Measurements from ENCODE around the gene RPL22. TPM values are rescaled to one million over a fixed set of nuclear protein-coding genes. Genes with fewer than 3 reads are reported as not detected.

The RPL22 gene
- total RNA-seq, 1 donor, result 93.0 TPM

DNA sequence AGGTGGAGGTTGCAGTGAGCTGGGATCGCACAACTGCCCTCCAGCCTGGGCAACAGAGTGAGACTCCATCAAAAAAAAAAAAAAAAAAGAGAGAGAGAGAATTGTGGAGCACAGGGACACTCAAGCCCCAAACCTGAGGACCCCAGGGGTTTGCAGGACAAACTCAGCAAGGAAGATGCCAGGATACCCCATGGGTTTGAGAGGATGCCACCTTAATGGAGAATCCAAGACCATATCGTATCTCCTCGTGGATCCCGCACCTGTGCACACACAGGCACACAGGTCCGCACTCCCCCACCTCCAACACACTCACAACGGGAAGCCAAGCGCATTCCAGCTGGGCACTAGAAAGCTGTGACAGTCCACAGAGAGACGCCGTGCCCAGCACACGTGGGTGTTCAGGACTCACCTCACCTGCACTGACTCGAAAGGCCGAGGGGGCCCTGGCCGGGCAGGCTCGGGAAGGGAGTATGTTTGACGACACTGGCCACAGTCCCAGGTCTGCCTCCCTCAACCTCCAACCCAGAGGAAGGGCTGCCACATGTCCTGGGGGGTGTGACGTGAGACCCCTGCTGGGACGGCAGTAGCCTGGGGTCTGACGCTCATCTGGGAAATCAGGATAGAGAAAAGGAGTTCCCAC lies 30.3 kb downstream of the RPL22 start:
- Histone ChIP-seq H3K4me1 (ENCODE audit: insufficient read depth, low read length) (no peaks in the 10 kb centered on the region), H3K36me3 (ENCODE audit: insufficient read depth, low read length) (no peaks in the 10 kb centered on the region), H3K4me2 (ENCODE audit: insufficient read depth, low read length) (no peak overlapping the region), H4K20me1 (ENCODE audit: insufficient read depth, low read length) (no peaks in the 10 kb centered on the region), H3K79me2 (ENCODE audit: insufficient read depth, low read length) (no peaks in the 10 kb centered on the region), H3K27me3 (ENCODE audit: insufficient read depth, low read length) (no peaks in the 10 kb centered on the region), H3K27ac (ENCODE audit: low read depth, low read length) (no peak overlapping the region), H3K4me3 (ENCODE audit: insufficient read depth, low read length) (no peak overlapping the region), H3K9me3 (ENCODE audit: low read depth, low read length) (no peaks in the 10 kb centered on the region), H2AFZ (ENCODE audit: low read length) (no peak overlapping the region)
- TF ChIP-seq, protein P1, sequence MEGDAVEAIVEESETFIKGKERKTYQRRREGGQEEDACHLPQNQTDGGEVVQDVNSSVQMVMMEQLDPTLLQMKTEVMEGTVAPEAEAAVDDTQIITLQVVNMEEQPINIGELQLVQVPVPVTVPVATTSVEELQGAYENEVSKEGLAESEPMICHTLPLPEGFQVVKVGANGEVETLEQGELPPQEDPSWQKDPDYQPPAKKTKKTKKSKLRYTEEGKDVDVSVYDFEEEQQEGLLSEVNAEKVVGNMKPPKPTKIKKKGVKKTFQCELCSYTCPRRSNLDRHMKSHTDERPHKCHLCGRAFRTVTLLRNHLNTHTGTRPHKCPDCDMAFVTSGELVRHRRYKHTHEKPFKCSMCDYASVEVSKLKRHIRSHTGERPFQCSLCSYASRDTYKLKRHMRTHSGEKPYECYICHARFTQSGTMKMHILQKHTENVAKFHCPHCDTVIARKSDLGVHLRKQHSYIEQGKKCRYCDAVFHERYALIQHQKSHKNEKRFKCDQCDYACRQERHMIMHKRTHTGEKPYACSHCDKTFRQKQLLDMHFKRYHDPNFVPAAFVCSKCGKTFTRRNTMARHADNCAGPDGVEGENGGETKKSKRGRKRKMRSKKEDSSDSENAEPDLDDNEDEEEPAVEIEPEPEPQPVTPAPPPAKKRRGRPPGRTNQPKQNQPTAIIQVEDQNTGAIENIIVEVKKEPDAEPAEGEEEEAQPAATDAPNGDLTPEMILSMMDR (IDR thresholded peaks at IDR 0.05; ENCODE audit: extremely low read depth, low read depth, low read length), result no peak
- DNase-seq (ENCODE audit: insufficient read length, low spot score, missing footprints), result peak; percentile 85

DNA sequence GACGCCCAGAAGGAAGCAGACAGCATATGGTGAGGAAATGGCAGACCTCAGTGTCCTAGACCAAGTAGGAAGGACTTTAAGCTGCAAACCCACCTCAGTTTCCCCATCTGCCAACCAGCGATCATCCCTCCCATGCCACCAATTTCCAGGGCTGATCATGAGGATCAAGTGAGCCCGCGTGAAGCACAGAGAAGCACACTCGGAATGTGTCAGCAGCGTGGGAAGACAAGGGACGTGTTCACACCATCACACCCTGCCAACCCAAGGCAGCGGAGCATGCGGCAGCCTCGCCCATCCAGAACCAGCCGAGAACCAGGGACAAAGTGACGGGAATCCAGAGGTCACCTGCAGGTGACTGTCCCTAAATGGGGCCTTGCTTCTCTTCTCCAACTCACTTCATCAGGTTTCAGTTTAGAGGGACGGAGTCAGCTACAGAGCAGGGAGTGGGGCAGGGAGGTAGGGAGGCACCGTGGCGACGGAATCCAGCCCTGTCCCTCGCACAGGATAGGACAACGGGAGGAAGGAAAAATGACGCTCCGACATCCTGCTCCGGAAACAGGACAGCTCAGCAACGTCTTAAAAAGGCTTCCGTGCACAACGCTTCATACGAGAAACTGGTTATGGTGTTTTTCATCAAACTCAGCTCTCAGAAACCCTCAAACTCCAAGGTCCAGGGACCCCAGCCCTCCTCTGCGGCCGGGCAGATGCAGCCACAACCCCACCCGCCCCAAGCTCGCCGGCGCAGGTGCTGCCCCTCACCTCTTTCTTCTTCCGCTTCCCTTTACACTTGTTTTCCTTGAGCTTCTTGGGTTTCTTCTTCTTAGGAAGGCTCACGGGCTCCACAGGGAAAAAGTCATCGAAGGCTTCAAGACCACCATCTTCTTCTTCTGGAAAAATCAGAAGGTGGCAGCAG lies 31.7 kb downstream of the RPL22 start:
- Histone ChIP-seq H3K4me3 (ENCODE audit: insufficient read depth, low read length) (no peak overlapping the region), H3K9me3 (ENCODE audit: low read depth, low read length) (no peaks in the 10 kb centered on the region), H3K27me3 (ENCODE audit: insufficient read depth, low read length) (no peaks in the 10 kb centered on the region), H3K36me3 (ENCODE audit: insufficient read depth, low read length) (no peaks in the 10 kb centered on the region), H4K20me1 (ENCODE audit: insufficient read depth, low read length) (no peaks in the 10 kb centered on the region), H3K27ac (ENCODE audit: low read depth, low read length) (no peak overlapping the region), H3K79me2 (ENCODE audit: insufficient read depth, low read length) (no peaks in the 10 kb centered on the region), H3K4me2 (ENCODE audit: insufficient read depth, low read length) (no peak overlapping the region), H2AFZ (ENCODE audit: low read length) (no peak overlapping the region), H3K4me1 (ENCODE audit: insufficient read depth, low read length) (no peaks in the 10 kb centered on the region)
- TF ChIP-seq, protein P1 (IDR thresholded peaks at IDR 0.05; ENCODE audit: extremely low read depth, low read depth, low read length), result no peak
- DNase-seq (ENCODE audit: insufficient read length, low spot score, missing footprints), result peak; percentile 66

DNA sequence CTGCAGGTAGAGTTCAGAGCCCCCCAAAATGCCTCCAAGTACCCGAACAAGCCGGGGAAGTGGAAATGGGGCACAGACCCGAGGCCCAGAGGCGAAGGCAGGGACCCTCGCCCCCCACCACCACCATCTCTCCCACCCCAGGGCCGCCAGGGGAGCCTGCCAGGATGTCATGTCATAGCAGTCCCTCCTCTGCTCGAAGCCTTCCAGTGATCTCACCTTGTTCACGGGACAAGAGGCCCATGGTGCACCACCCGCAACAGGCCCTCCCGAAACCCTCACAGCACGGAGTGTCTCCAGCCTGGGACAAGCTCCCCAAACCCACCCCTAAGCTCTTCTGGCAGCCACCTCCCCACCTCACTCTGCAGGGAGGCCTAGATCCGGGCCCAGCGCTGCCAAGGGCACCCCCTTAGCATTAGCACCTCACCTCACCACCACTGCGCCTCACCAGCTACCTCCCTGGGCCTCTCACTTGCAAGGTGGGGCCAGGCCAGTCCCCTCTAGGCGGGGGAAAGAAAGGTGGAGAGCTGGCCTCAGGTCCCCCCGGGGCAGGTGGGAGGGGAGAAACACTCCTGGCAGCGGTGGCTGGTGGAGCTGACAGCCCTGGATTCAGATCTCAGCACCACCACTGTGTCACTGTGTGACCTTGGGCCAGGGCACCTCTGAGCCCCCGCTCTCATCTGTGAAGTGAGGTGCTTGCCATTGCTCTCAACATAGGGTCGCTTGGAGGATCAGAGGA lies 32.6 kb downstream of the RPL22 start:
- Histone ChIP-seq H3K27me3 (ENCODE audit: insufficient read depth, low read length) (no peaks in the 10 kb centered on the region), H4K20me1 (ENCODE audit: insufficient read depth, low read length) (no peaks in the 10 kb centered on the region), H3K9me3 (ENCODE audit: low read depth, low read length) (no peaks in the 10 kb centered on the region), H3K79me2 (ENCODE audit: insufficient read depth, low read length) (no peaks in the 10 kb centered on the region), H3K4me1 (ENCODE audit: insufficient read depth, low read length) (no peaks in the 10 kb centered on the region), H2AFZ (ENCODE audit: low read length) (no peak overlapping the region), H3K4me3 (ENCODE audit: insufficient read depth, low read length) (no peak overlapping the region), H3K36me3 (ENCODE audit: insufficient read depth, low read length) (no peaks in the 10 kb centered on the region), H3K27ac (ENCODE audit: low read depth, low read length) (no peak overlapping the region), H3K4me2 (ENCODE audit: insufficient read depth, low read length) (no peak overlapping the region)
- TF ChIP-seq, protein P1 (IDR thresholded peaks at IDR 0.05; ENCODE audit: extremely low read depth, low read depth, low read length), result no peak
- no peak for DNase-seq (ENCODE audit: insufficient read length, low spot score, missing footprints)
